Nucleus accumbens (tissue), 56 donors: ENCODE measurements around the gene CCDC88A.
"Not testable (repeated sequence)": the region's sequence is repeated elsewhere in the genome, so short reads cannot be mapped to it uniquely, and the experiment has no call there.

Source experiments
- DNase-seq, 56 donors: peaks; one replicate each; lab custom pipeline; 2025; lab: John Stamatoyannopoulos, UW

CCDC88A gene

GRCh38 chr2:55327470-55328230 lies 92.0 kb downstream of the CCDC88A start:
- DNase-seq, result no peak

GRCh38 chr2:55314985-55315384 lies 104.7 kb downstream of the CCDC88A start:
- DNase-seq, result no peak

GRCh38 chr2:55311444-55311870 lies 108.2 kb downstream of the CCDC88A start:
- DNase-seq, result no peak

- DNase-seq, result no peak
Observed at GRCh38 chr2:55309446-55309845, 110.2 kb downstream of the CCDC88A start.

GRCh38 chr2:55302241-55302640 lies 117.4 kb downstream of the CCDC88A start:
- no peak for DNase-seq

GRCh38 chr2:55301277-55301676 lies 118.4 kb downstream of the CCDC88A start:
- no peak for DNase-seq

GRCh38 chr2:55296393-55296792 lies 123.3 kb downstream of the CCDC88A start:
- no peak for DNase-seq

GRCh38 chr2:55283083-55283482 lies 136.6 kb downstream of the CCDC88A start:
- no peak for DNase-seq

GRCh38 chr2:55282110-55282917 lies 137.3 kb downstream of the CCDC88A start:
- DNase-seq, result peak in 54 of 56 donors; percentile 31 to 88 (median 68)

- not testable (repeated sequence) for DNase-seq
Observed at GRCh38 chr2:55280851-55281546, 138.7 kb downstream of the CCDC88A start.

GRCh38 chr2:55279859-55280424 lies 139.7 kb downstream of the CCDC88A start:
- DNase-seq, result not testable (repeated sequence)

GRCh38 chr2:55279214-55279835 lies 140.3 kb downstream of the CCDC88A start:
- peak in 1 of 56 donors; percentile 5 for DNase-seq

GRCh38 chr2:55277310-55277709 lies 142.3 kb downstream of the CCDC88A start:
- DNase-seq, result no peak

- not testable (repeated sequence) for DNase-seq
Observed at GRCh38 chr2:55274346-55274745, 145.3 kb downstream of the CCDC88A start.

GRCh38 chr2:55269645-55269990 lies 150.0 kb downstream of the CCDC88A start:
- DNase-seq, result no peak

- peak; percentile 38 to 95 (median 86) for DNase-seq
Observed at GRCh38 chr2:55268907-55269644, 150.6 kb downstream of the CCDC88A start, which contains the start of gene MTIF2. Gene MTIF2, minus strand, starts transcription at chr2:55269231. Its CDS starts 5,373 bp downstream, at chr2:55263858.

GRCh38 chr2:55268288-55268906 lies 151.3 kb downstream of the CCDC88A start:
- no peak for DNase-seq

GRCh38 chr2:55259586-55259985 lies 160.1 kb downstream of the CCDC88A start:
- not testable (repeated sequence) for DNase-seq

- no peak for DNase-seq
Observed at GRCh38 chr2:55252832-55253231, 166.8 kb downstream of the CCDC88A start.
